Stimulated activated CD8-positive, alpha-beta memory T cell treated with anti-CD3 and anti-CD28 coated beads, Interleukin-2, amount 100 ng/mL, for 1 hour (primary cell): ENCODE measurements around the gene UPB1.
A peak's percentile ranks its signal among the peaks of the same experiment; 100 is the strongest.
"Not testable (repeated sequence)": the region's sequence is repeated elsewhere in the genome, so short reads cannot be mapped to it uniquely, and the experiment has no call there.

Experiments
- DNase-seq, 2 donors: peaks; one replicate each; pipeline ENCODE4 v3.0.0-alpha.2; 2020; ENCODE audit warnings: low read depth in 2 of 2

UPB1 gene

GRCh38 chr22:24532075-24532474 lies 36.9 kb downstream of the UPB1 start:
- no peak for DNase-seq

DNA sequence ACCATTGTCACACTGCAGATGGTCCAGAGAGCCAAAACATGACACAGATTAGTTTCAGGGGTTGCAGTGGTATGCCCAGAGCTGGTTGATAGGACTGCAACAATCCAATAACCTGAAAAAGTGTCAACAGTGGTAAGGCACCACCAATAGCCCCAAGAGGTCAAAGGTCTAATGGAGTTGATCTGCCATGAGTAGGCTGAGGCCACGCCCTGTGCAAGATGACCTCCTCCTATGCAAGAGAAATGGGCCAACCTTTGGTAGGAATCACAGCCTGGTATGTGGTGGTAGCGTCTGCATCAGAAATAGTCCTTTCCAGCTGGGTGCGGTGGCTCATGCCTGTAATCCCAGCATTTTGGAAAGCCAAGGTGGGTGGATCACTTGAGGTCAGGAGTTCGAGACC lies 40.2 kb downstream of the UPB1 start:
- no peak for DNase-seq

- no peak for DNase-seq
Measured at GRCh38 chr22:24536089-24536488, 41.0 kb downstream of the UPB1 start.

- no peak for DNase-seq
Measured at GRCh38 chr22:24540470-24540869, 45.3 kb downstream of the UPB1 start.

GRCh38 chr22:24541681-24542515 lies 46.8 kb downstream of the UPB1 start:
- DNase-seq, result no peak

DNA sequence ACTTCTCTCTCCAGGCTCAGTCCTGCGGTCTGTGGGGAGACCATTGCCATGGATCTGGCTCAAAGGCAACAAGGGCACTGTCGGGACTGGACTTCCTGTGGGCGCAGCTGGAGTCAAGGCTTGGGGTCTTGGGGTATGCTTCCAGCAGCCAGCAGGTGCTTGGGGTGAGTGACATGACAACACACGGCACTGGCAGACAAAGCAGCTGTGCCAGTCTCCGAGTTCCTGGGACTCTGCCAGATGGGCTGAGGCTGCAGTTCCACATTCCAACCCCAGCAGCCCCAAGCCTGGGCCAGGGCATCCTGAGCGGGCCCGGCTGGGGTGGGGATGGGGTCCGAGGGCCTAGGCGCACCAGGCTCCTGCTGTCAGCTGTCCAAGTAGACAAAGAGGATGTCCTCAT lies 47.5 kb downstream of the UPB1 start:
- DNase-seq, result no peak

GRCh38 chr22:24543185-24543601 lies 48.1 kb downstream of the UPB1 start:
- DNase-seq, result no peak

GRCh38 chr22:24543679-24544243 lies 48.6 kb downstream of the UPB1 start:
- no peak for DNase-seq

GRCh38 chr22:24548812-24549211 lies 53.7 kb downstream of the UPB1 start:
- DNase-seq, result no peak

GRCh38 chr22:24550028-24550901 lies 55.1 kb downstream of the UPB1 start:
- DNase-seq, result no peak

DNA sequence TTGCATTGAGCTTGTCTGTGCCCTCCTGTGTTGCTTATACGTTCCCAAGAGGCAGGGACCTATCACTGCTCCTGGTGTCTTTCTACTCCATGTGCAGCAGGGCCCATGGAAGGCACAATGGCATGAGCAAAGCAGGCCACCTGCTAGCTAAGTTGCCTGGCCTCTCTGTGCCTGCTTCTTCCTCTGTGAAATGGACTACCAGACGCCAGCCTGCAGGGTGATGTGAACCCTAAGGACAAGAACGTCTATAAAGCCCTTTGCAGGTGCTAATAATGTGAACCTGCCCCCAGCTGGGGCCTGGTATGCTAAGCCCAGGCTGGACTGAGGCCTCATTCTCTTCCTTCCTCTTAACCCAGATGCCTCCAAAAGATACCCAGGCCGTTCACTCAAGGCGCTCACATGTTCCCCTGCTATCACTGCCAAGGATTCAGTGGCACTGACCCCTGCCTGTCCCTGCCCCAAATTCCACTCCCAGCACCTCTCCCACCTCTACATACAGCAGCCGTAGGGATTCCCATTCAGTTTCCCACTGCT lies 55.8 kb downstream of the UPB1 start:
- no peak for DNase-seq

DNA sequence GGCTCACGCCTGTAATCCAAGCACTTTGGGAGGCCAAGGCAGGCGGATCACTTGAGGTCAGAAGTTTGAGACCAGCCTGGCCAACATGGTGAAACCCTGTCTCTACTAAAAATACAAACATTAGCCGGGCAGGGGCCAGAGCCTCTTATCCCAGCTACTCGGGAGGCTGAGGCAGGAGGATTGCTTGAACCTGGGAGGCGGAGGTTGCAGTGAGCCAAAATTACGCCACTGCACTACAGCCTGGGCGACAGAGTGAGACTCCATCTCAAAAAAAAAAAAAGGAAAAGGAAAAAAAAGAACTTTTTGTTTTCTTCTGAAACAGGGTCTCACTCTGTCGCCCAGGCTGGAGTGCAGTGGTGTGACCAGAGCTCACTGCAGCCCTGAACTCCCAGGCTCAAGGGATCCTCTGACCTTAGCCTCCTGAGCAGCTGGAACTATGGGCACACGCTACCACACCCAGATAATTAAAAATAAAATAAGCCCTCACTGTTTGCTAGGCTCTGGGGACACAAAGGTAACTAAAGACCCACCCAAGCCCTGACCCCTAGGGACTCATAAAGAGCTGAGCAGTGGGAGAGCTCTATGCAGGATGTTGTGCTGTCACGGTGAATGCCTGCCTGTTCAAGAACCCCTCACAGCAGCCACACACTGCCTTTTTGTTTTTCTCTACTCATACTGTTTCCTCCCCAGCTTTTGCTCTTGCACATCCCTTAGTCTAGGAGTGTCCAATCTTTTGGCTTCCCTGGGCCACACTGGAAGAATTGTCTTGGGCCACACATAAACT lies 57.6 kb downstream of the UPB1 start:
- not testable (repeated sequence) for DNase-seq

GRCh38 chr22:24553597-24554312 lies 58.6 kb downstream of the UPB1 start:
- no peak for DNase-seq

GRCh38 chr22:24554313-24555164 lies 59.4 kb downstream of the UPB1 start, which contains the start of gene GUCD1:
Gene GUCD1 (minus strand): TSS chr22:24555138. CDS start chr22:24554991, 147 bp downstream.
- no peak for DNase-seq

- DNase-seq, result peak; percentile 99 to 100
Measured at GRCh38 chr22:24555165-24556039, 60.3 kb downstream of the UPB1 start, which contains the start of gene SNRPD3. Gene SNRPD3 (plus strand): TSS chr22:24555999. CDS start chr22:24557675, 1,676 bp downstream.

DNA sequence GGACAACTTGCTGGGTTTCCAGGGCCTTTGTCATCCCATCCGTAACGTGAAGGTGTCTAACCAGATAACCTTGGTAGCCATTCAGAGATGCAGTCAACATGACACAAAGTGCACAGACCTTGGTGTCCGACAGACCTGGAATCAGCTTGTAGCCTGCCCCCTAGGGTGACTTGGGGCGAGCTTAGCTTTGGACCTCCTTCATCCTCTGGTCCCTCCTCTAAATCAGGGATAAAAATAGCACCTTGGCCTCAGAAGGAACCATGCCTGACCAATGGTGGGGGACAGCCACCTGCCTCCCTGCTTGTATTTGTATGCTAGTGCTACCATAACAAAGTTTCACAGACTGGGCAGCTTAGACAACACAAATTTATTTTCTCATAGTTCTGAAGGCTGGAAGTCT lies 64.3 kb downstream of the UPB1 start:
- DNase-seq, result no peak

- no peak for DNase-seq
Measured at GRCh38 chr22:24563246-24563645, 68.1 kb downstream of the UPB1 start.

DNA sequence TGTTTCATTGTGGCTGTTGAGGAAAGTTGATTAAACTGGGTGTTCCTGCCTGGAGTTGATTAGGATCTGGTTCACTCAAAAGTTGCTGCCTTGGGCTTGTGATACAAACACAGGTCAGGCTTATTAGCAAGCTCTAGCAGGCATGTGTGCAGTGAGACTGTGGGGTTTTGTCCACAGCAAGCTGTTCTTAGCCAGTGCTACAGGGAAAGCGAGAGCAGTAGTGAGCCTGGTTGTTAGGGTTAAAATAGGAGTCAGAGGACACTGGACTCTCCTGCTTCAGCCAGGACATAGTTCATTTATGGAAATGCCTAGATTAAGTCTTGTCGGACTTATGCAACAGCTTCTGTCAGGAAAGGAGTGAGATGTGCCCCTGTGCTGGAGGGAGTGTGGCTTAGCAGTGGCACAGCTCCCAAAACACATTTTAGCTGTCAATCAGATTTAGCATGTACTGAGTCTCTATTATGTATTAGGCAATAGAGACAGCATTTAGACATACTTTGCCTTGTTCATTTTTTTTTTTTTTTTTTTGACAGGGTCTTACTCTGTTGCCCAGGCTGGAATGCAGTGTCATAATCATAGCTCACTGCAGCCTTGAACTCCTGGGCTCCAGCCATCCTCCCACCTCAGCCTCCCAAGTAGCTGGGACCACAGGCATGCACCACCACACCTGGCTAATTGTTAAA lies 69.4 kb downstream of the UPB1 start:
- DNase-seq, result no peak
